Measurements from ENCODE around the gene BFSP2.

- TF ChIP-seq POLR2A (IDR thresholded peaks at IDR 0.05), result no peak
- no peak for TF ChIP-seq CTCF (IDR thresholded peaks at IDR 0.05)
- TF ChIP-seq POLR2AphosphoS5 (IDR thresholded peaks at IDR 0.05), result no peak
Observed at GRCh38 chr3:133401374-133402135, 1.7 kb downstream of the BFSP2 start.
